GM19035 (cell line): ENCODE measurements around the gene WDFY3.

Experiments used
- ATAC-seq: cut with Tn5 transposase; IDR thresholded peaks from one replicate; pipeline ENCODE4 v1.9.1; 2021; ENCODE audit not compliant: unreplicated experiment

Gene WDFY3

GRCh38 chr4:84908876-84909275 lies 57.6 kb downstream of the WDFY3 start:
- ATAC-seq: no peak

GRCh38 chr4:84907145-84907544 lies 59.3 kb downstream of the WDFY3 start:
- ATAC-seq: no peak

GRCh38 chr4:84905646-84906045 lies 60.8 kb downstream of the WDFY3 start:
- no peak for ATAC-seq

DNA sequence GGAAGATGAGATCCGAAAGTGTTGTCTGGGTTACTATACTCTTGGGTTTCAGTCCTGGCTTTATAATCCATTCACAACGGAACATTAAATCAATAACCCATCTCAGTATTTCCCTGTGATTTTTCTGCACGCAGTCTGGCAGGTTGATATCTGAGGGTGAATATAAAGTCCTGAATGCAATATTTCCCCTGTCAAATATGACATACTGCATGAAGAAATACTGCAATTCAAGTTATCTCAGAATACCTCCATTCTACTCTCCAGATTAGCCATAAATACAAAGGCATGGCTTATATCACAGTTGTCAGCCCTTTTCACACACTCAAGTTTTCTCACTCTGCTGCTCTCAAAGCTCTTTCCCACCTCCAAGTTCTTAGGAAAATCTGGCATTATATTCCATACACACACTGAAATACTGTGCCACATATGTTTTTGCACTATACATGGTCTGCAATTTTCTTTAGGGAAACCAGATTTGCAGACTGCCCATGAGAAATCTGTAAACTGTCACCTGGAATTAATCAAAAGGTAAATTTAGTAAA lies 64.7 kb downstream of the WDFY3 start:
- ATAC-seq: no peak

DNA sequence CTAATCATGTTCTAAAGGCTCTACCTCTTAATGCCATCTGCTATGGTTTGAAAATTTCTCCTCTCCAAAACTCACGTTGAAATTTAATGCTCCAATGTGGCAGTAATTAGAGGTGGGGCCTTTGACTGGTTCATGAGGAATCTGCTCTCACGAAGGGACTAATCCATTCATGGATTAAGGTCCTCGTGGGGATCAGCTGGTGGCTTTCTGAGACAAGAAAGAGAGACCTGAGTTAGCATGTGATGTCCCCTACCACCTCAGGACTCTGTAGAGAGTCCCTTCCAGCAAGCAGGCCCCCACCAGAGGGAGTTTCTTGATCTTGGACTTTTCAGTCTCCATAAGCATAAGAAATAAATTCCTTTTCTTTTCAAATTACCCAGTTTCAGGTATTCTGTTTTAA lies 65.3 kb downstream of the WDFY3 start:
- ATAC-seq: no peak

- no peak for ATAC-seq
These were observed 66.9 kb downstream of the WDFY3 start for GRCh38 chr4:84899616-84900015.

- ATAC-seq: no peak
These were observed 69.0 kb downstream of the WDFY3 start for GRCh38 chr4:84897516-84897915.

- no peak for ATAC-seq
These were observed 71.2 kb downstream of the WDFY3 start for GRCh38 chr4:84895283-84895682.

DNA sequence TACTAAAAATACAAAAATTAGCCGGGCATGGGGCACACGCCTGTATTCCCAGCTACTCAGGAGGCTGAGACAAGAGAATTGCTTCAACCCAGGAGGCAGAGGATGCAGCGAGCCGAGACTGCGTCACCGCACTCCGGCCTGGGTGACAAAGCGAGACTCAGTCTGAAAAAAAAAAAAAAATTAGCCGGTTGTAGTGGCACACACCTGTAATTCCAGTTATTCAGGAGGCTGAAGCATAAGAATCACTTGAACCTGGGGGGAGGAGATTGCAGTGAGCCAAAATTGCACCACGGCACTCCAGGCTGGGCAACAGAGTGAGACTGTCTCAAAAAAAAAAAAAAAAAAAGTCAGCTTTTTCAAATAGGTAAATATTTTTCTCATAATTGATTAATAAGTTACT lies 71.9 kb downstream of the WDFY3 start:
- no peak for ATAC-seq

DNA sequence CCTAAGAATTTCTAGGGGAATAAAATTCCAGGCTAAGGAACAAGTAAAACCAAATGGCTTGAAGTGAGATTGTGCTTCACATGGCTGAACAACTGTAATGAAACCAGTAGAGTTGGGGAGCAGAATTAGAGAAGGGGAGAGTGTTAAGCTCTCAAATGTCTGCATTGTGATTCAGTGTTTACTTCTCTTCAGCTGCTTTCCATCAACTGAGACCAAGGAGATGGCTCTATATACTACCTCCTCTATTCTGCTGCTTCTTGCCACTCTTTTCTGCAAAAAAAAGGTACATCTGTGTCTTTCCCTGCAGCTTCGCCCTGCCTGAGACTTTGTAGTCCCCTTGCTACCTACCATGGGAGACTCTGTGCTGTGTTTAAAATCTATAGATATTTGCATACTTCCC lies 73.5 kb downstream of the WDFY3 start:
- ATAC-seq: no peak

DNA sequence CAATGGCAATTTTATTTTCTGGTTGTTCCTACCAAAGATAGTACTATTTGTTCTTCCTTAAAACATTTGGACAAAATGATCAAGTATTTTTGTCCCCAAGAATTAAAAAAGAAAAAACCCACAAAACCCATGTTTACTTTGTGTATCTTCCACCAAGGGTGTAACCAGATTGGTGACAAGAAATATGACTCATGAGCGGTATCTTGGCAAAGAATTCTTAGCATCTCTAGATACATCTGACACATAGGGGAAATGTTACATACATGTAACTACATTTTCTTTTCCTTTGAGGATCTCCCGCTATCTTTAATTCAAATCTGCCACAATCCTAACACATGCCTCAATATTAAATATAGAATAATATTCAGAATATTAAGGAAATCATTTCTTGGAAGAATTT lies 78.7 kb downstream of the WDFY3 start:
- ATAC-seq: no peak

DNA sequence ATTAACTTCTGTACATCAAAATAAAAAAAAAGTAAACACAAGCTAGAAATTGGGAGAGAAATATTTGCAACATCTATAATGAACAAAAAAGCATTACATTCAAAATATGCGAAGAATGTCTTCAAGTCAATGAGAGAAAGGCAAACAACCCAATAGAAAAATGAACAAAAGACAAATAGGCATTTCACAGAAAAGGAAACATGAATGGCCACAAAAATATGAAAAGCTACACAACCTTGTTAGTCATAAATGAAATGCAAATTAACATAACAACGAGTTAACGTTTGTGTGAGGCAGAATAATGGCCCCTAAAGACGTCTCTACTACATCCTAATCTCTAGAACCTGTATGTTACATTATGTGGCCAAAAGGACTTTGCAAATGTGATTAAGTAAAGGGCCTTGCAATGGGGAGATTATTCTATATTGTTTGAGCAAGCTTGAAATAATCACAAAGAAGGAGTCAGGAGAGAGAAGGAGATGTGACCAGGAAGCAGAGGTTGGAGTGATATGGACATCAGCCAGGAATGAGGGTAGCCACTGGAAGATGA lies 86.8 kb downstream of the WDFY3 start:
- ATAC-seq: no peak

DNA sequence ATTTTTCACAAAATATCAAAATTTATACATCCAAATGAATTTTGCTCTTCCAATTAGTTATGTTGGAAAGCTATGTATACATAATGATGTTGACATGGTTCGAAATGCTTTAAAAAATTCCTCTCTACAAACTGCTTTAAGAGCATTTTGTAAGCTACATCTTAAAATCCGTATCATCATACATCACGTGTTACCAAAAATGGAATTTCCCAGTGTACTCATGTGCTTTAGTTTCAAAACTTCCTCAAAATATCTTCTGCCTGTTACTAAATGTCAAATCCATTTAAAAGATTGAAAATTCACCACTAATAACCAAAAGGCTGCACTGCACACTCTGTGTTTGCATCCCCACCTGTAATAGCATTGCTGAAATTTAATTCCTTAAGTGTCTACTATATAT lies 87.9 kb downstream of the WDFY3 start:
- no peak for ATAC-seq

DNA sequence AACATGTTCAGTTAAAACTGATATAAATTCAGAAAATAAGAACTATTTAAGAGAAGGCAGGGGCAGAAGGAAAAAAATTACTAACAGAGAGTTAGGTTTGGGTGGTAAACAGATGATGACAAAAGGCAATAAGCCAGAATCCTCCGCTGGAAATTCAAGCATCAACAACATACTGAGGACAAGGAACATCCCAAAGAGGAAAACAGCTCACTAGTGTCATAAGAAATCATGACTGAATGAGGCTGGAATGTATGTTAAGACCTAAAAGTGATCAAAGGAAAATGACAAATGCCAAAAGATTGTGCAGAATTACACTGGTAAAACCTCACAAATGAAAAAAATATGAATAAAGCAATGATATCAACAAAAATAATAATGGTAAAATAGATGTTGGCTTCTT lies 88.4 kb downstream of the WDFY3 start:
- ATAC-seq: no peak

GRCh38 chr4:84877051-84877833 lies 89.2 kb downstream of the WDFY3 start:
- ATAC-seq: no peak

GRCh38 chr4:84875636-84876371 lies 90.7 kb downstream of the WDFY3 start:
- ATAC-seq: no peak

DNA sequence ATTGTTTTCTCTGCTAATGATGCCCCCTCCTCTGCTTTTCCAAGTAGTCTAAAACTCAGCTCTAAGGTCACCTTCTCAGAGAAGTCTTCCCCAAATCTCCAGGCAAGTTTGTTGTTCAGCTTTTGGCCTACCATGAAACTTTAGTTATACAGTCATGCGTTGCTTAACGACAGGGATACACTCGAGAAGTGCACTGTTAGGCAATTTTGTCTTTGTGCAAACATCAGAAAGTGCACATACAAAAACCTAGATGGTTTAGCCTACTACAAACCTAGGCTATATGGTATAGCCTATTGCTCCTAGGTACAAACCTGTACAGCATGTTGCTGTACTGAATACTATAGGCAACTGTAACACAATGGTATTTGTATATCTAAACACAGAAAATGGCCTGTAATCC lies 91.9 kb downstream of the WDFY3 start:
- ATAC-seq: no peak

DNA sequence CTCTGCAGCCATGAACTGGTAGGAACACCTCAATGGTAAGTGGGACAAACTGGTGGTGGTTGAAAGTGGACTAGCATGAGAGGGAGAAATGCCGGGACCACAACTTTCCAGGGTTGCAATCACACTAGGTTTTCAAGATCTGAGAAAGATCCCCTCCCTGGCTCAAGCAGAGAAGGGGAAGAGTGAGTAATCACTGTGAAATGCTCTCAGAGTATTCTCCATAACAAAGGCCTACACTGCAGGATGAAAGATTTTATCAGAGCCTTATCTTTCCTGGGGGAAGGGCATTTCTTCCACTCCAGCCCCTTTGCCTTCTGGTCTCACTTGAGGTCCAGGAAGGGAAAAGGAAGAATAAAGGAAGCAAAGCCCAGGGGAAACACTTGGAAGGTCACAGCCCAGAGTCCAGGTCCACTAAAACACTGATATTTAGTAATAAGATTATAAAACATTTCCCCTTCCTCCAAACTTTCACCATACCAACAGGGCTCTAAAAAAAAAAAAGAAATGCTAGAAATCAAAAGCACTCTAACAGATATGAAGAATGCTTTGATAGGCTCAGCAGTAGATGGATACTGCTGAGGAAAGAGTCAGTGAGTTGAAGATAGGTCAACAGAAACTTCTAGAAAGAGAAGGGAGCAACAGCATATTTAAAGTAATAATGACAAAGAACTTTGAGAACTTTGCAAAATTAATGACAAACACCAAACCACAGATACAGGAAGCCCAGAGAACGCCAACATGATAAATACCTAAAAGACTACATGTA lies 95.9 kb downstream of the WDFY3 start:
- ATAC-seq: no peak

DNA sequence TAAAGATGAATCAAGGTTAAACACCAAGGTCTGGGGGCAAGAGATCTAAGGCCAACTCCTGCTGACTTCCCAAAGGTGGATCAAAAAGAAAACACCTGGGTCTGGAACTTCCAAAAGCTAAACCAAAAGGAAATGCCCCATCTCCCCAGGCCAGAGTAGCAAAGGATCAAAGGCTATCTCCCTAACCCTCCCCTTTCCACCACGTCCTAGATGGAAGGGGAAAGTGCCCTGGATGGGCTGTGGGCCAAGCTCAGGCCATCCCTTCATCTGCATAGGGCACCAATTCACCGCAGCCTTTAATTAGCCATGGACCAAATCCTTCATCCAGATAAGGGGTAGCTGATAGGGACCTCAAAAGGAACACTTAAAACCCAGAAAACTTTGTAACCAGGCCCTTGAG lies 100.2 kb downstream of the WDFY3 start:
- no peak for ATAC-seq

DNA sequence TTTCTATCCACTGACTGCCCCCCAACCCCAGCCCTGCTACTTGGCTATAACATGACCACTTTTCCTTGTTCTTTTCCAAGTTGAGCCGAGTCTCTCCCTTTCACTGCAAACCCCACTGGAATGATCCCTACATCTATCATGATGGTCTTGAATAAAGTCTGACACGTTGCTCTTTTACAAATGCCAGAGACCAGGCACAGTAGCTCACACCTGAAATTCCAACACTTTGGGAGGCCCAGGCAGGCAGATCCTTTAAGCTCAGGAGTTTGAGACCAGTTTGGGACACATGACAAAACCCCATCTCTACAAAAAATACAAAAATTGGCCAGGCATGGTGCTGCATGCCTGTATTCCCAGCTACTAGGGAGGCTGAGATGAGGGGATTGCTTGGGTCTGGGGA lies 100.9 kb downstream of the WDFY3 start:
- ATAC-seq: no peak

DNA sequence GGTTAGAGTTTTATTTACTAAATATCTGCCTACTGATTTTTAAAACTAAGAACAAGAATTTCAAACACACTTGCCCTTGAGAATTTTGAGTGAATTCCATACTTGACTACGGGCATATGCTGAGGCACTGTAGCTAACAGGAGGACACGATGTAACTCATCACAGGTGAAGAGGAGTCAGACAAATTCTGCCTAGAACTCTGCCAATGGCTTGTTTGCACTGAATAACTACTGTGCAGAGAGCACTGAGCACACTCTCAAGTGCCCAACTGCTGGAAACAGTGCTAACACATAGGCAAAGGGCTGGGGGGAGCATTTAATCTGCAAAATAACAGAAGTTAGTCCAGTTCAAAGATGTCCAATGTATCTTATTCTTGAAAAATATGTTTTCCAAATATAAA lies 104.4 kb downstream of the WDFY3 start:
- ATAC-seq: no peak
